ENCODE results near the gene ZNF281.
A peak's percentile ranks its signal among the peaks of the same experiment; 100 is the strongest.
"Not testable (repeated sequence)": the region's sequence is repeated elsewhere in the genome, so short reads cannot be mapped to it uniquely, and the experiment has no call there.

The ZNF281 gene

GRCh38 chr1:200435200-200435780 is 25.5 kb upstream of the ZNF281 start:
- DNase-seq, result no peak
- in situ Hi-C loops (cut with HindIII; ENCODE audit: low pct_ligation_motif_present, low pct_unique_long_range_greater_than_20kb, low sequenced_read_pairs), result no loop called here

DNA sequence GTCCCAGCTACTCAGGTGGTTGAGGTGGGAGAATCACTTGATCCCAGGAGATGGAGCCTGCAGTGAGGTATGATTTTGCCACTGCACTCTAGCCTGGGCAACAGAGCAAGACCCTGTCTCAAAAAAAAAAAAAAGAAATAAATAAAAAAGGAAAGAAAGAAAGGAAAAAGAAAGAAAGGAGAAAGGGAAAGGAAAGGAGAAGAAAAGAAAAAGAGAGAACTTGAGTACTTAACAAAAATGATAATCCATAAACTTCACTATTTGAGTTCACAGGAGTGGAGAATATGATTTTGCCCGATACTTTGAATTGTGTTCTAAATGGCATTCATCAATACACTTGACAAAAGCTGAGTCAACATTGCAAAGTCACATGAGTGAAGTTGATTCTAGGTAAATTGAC is 23.8 kb upstream of the ZNF281 start:
- in situ Hi-C loops (cut with HindIII; ENCODE audit: low pct_ligation_motif_present, low pct_unique_long_range_greater_than_20kb, low sequenced_read_pairs), result no loop called here
- no peak for DNase-seq

- in situ Hi-C loops (cut with HindIII; ENCODE audit: low pct_ligation_motif_present, low pct_unique_long_range_greater_than_20kb, low sequenced_read_pairs), result no loop called here
These were observed 22.8 kb upstream of the ZNF281 start for GRCh38 chr1:200432586-200432985.

DNA sequence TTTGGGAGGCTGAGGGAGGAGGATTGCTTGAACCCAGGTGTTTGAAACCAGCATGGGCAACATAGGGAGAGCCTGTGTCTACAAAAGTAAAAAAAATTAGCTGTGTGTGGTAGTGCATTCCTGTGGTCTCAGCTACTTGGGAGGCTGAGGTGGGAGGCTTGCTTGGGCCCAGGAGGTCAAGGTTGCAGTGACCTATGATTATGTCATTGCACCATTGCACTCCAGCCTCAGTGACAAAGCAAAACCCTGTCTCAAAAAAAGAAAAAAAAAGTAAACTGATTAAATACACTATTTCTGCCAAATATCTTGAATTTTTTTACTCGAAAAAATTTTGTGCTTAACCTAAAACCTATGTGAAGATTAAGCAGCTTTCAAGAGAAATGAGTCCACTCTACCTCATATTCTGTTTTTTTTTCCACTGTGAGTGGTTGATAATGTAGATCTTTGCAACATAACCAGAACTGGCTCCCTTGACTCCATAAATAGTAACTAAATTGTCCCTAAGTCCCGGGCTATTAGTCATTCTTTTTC is 19.4 kb upstream of the ZNF281 start:
- in situ Hi-C loops (cut with HindIII; ENCODE audit: low pct_ligation_motif_present, low pct_unique_long_range_greater_than_20kb, low sequenced_read_pairs), result no loop called here
- peak; percentile 57 for DNase-seq

More at GRCh38 chr1:200432586-200432985, 22.8 kb upstream of the ZNF281 start:
- DNase-seq, result no peak

- in situ Hi-C loops (cut with HindIII; ENCODE audit: low pct_ligation_motif_present, low pct_unique_long_range_greater_than_20kb, low sequenced_read_pairs), result no loop called here
- no peak for DNase-seq
These were observed 18.8 kb upstream of the ZNF281 start for GRCh38 chr1:200428482-200429205.

GRCh38 chr1:200427744-200428143 is 17.9 kb upstream of the ZNF281 start:
- in situ Hi-C loops (cut with HindIII; ENCODE audit: low pct_ligation_motif_present, low pct_unique_long_range_greater_than_20kb, low sequenced_read_pairs), result no loop called here
- no peak for DNase-seq

DNA sequence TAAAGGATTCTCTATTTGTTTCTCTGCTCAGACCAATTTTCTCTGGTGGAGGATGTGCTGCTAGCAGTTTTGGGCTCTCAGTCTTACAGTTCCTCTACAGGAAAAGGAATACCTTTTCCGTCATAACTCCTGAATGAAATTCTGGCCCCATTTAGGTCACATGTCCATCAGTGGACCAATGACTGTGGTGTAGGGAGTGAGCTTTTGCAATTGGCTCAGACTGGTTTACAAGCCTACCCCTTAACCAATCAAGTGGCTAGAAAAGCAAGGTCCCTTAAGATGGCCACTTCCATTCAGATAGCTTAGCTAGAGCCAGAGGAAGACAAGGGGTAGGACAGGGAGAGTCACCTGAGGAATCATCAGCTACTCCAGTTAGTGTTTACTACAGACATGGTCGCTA is 16.4 kb upstream of the ZNF281 start:
- no peak for DNase-seq
- in situ Hi-C loops (cut with HindIII; ENCODE audit: low pct_ligation_motif_present, low pct_unique_long_range_greater_than_20kb, low sequenced_read_pairs), result no loop called here

DNA sequence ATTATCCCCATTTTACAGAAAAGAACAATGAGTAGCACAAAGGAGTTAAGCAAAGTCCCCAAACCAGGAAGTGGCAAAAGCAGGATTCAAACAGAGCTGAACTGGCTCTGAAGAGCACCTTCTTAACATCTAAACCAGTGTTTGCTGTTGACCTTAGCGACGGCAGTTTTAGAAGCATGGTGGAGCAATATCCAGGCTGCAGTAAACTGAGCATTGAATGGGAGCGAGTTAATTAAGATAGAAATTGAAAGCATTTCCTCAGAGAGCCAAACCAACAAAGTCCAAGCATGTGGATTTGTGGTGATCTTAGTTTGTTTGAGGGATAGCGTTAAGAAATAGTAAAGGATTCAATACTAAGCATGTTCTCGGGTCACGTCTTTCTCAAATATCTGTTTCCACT is 13.4 kb upstream of the ZNF281 start:
- in situ Hi-C loops (cut with HindIII; ENCODE audit: low pct_ligation_motif_present, low pct_unique_long_range_greater_than_20kb, low sequenced_read_pairs), result no loop called here
- no peak for DNase-seq

- in situ Hi-C loops (cut with HindIII; ENCODE audit: low pct_ligation_motif_present, low pct_unique_long_range_greater_than_20kb, low sequenced_read_pairs), result no loop called here
- no peak for DNase-seq
These were observed 12.4 kb upstream of the ZNF281 start for GRCh38 chr1:200422211-200422610.

DNA sequence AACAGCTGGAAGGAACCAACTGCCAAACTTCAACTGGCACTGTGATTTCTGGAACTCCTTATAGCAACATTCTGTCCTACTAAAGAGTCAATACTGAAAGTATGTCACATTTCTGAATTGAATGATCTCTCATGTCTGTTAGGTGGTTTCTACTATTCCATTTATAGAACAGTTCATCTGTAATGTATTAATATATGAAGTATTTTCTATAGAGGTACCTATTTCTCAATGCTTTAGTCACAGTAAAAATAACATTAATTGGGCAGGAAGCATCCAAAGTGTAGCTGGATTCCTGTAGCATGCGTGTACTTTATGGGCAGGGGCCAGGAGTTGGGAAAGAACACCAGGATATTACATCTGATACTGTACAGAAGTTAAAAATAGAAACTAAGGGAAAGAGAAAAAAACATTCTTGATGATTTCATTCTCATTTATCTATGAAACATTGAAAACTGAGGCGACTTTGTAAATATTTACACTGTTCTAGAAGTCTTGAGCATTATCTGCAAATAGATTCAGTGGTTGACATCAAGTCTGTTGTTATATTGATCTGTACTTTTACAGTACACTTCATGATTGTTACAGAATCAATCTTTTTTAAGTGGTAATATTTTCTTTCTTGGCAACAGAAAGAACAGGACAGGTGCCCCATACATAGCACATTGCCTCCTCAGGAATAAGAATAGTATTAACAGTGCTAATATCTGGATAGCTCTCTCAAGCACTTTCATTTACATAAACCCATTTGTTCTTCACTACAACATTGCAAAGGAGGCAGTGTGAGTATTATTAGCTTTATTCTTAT is 6.2 kb upstream of the ZNF281 start:
- in situ Hi-C loops (cut with HindIII; ENCODE audit: low pct_ligation_motif_present, low pct_unique_long_range_greater_than_20kb, low sequenced_read_pairs), result no loop called here
- DNase-seq, result peak; percentile 89

GRCh38 chr1:200415227-200415626 is 5.4 kb upstream of the ZNF281 start:
- DNase-seq, result peak; percentile 29
- in situ Hi-C loops (cut with HindIII; ENCODE audit: low pct_ligation_motif_present, low pct_unique_long_range_greater_than_20kb, low sequenced_read_pairs), result no loop called here

DNA sequence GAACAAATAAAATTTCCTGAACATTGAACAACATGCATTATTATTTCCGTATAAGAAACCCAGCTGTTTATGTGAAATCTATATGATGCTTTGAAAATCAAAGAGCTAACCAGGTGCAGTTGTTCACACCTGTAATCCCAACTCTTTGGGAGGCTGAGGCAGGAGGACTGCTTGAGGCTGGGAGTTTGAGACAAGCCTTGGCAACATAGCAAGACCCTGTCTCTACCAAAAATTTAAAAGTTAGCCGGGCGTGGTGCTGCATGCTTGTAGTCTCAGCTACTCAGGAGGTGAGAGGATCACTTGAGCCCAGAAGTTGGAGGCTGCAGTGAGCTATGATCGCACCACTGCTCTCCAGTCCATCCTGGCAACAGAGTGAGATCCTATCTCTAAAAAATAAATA is 4.8 kb upstream of the ZNF281 start:
- in situ Hi-C loops (cut with HindIII; ENCODE audit: low pct_ligation_motif_present, low pct_unique_long_range_greater_than_20kb, low sequenced_read_pairs), result no loop called here
- no peak for DNase-seq

DNA sequence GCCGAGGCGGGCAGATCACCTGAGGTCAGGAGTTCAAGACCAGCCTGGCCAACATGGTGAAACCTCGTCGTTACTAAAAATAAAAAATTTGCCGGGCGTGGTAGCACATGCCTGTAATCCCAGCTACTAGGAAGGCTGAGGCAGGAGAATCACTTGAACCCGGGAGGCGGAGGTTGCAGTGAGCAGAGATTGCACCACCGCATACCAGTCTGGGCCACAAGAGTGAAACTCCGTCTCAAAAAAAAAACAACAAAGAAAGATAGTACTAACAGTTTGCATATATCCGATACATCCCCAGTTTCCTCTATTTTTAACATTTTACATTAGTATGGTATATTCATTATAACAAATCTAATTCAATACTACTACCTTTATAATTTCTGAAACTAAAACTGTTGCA is 3.9 kb upstream of the ZNF281 start:
- in situ Hi-C loops (cut with HindIII; ENCODE audit: low pct_ligation_motif_present, low pct_unique_long_range_greater_than_20kb, low sequenced_read_pairs); DNase-seq: not testable (repeated sequence)

GRCh38 chr1:200411406-200412257 is 1.8 kb upstream of the ZNF281 start:
- in situ Hi-C loops (cut with HindIII; ENCODE audit: low pct_ligation_motif_present, low pct_unique_long_range_greater_than_20kb, low sequenced_read_pairs), result no loop called here
- no peak for DNase-seq

GRCh38 chr1:200410566-200410878 is 686 bp upstream of the ZNF281 start:
- DNase-seq, result no peak

GRCh38 chr1:200409203-200409760 is 554 bp downstream of the ZNF281 start:
- DNase-seq, result peak; percentile 29
- in situ Hi-C loops (cut with HindIII; ENCODE audit: low pct_ligation_motif_present, low pct_unique_long_range_greater_than_20kb, low sequenced_read_pairs), result no loop called here

More at GRCh38 chr1:200410566-200410878, 686 bp upstream of the ZNF281 start:
- in situ Hi-C loops (cut with HindIII; ENCODE audit: low pct_ligation_motif_present, low pct_unique_long_range_greater_than_20kb, low sequenced_read_pairs), result no loop called here

GRCh38 chr1:200406161-200406797 is 3.6 kb downstream of the ZNF281 start:
- in situ Hi-C loops (cut with HindIII; ENCODE audit: low pct_ligation_motif_present, low pct_unique_long_range_greater_than_20kb, low sequenced_read_pairs), result no loop called here
- no peak for DNase-seq

DNA sequence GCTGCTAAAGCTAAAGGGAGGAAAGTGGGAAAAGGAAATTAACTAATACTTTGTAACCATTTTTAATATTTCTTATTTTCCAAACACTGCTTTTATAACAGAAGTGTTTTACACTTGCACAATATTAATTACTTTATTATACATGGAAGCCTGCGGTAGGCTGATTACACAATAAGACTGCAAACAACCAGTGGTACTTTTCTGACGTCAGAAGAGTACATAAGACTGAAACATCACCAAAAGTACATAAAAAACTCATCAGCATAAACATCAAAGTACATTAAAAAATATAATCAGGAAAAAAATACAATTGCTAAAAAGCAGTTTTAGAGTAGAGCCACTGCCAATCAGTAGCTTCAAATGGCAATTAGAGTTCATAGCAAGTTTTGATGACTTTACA is 4.6 kb downstream of the ZNF281 start:
- DNase-seq, result no peak
- in situ Hi-C loops (cut with HindIII; ENCODE audit: low pct_ligation_motif_present, low pct_unique_long_range_greater_than_20kb, low sequenced_read_pairs), result no loop called here

Data from ACHN (cell line).